ENCODE results near the gene ARFGAP3. TPM values are rescaled to one million over a fixed set of nuclear protein-coding genes. Genes with fewer than 3 reads are reported as not detected.

ARFGAP3 gene
- total RNA-seq, 2 experiments from 2014 or later, result 22.5 to 23.0 TPM

- H3K36me3 Mint-ChIP-seq (ENCODE audit: low read depth), result peaks cover 12% of the 10 kb centered on the region
- H3K27me3 Mint-ChIP-seq, result no peaks in the 10 kb centered on the region
- DNase-seq (no peak), ATAC-seq (no peak)
- ChIA-PET POLR2A (no interaction called here), CTCF (interaction anchor here (1.7 kb wide), 1 partner anchor 21 kb away, joined by 7 read pairs; no protein-coding TSS in a partner anchor)
- no peaks in the 10 kb centered on the region for H3K9me3 Mint-ChIP-seq (ENCODE audit: low read depth)
- H3K4me1 Mint-ChIP-seq, result no peaks in the 10 kb centered on the region
- intact Hi-C loops (cut with DNase I, micrococcal nuclease), result no loop called here
- no peak overlapping the region for H3K4me3 Mint-ChIP-seq
- no peak overlapping the region for H3K27ac Mint-ChIP-seq
These were observed 56.4 kb downstream of the ARFGAP3 start for GRCh38 chr22:42800451-42801251.

GRCh38 chr22:42799461-42800405, 57.3 kb downstream of the ARFGAP3 start:
- ATAC-seq (peak; percentile 42), DNase-seq (no peak)
- Mint-ChIP-seq H3K4me1 (no peaks in the 10 kb centered on the region), H3K4me3 (no peak overlapping the region), H3K9me3 (ENCODE audit: low read depth) (no peaks in the 10 kb centered on the region), H3K36me3 (ENCODE audit: low read depth) (peaks cover 10% of the 10 kb centered on the region), H3K27me3 (no peaks in the 10 kb centered on the region), H3K27ac (no peak overlapping the region)
- POLR2A ChIA-PET, result no interaction called here
- intact Hi-C loops (cut with DNase I, micrococcal nuclease), result no loop called here
- CTCF ChIA-PET, result interaction anchor here (0.7 kb wide), 1 partner anchor 40 kb away, joined by 3 read pairs; no protein-coding TSS in a partner anchor

GRCh38 chr22:42799061-42799460, 58.0 kb downstream of the ARFGAP3 start:
- ChIA-PET CTCF (no interaction called here), POLR2A (no interaction called here)
- H3K4me1 Mint-ChIP-seq, result no peaks in the 10 kb centered on the region
- H3K27me3 Mint-ChIP-seq, result no peaks in the 10 kb centered on the region
- ATAC-seq (no peak), DNase-seq (no peak)
- intact Hi-C loops (cut with DNase I, micrococcal nuclease), result no loop called here
- peaks cover 10% of the 10 kb centered on the region for H3K36me3 Mint-ChIP-seq (ENCODE audit: low read depth)
- H3K9me3 Mint-ChIP-seq (ENCODE audit: low read depth), result no peaks in the 10 kb centered on the region
- no peak overlapping the region for H3K4me3 Mint-ChIP-seq
- H3K27ac Mint-ChIP-seq, result no peak overlapping the region

- Mint-ChIP-seq H3K36me3 (ENCODE audit: low read depth) (peaks cover 10% of the 10 kb centered on the region), H3K4me3 (no peak overlapping the region), H3K27ac (no peak overlapping the region), H3K9me3 (ENCODE audit: low read depth) (no peaks in the 10 kb centered on the region), H3K27me3 (no peaks in the 10 kb centered on the region), H3K4me1 (no peaks in the 10 kb centered on the region)
- intact Hi-C loops (cut with DNase I, micrococcal nuclease), result no loop called here
- CTCF ChIA-PET, result no interaction called here
- POLR2A ChIA-PET, result interaction anchor here (0.6 kb wide), 1 partner anchor 179 kb away, joined by 5 read pairs; no protein-coding TSS in a partner anchor
- no peak for DNase-seq
- no peak for ATAC-seq
These were observed 60.1 kb downstream of the ARFGAP3 start for GRCh38 chr22:42797011-42797410.

GRCh38 chr22:42796081-42796480, 61.0 kb downstream of the ARFGAP3 start:
- H3K36me3 Mint-ChIP-seq (ENCODE audit: low read depth), result peaks cover 10% of the 10 kb centered on the region
- ChIA-PET POLR2A (interaction anchor here (0.6 kb wide), 1 partner anchor 180 kb away, joined by 5 read pairs; no protein-coding TSS in a partner anchor), CTCF (no interaction called here)
- no peak overlapping the region for H3K27ac Mint-ChIP-seq
- DNase-seq, result no peak
- H3K4me1 Mint-ChIP-seq, result no peaks in the 10 kb centered on the region
- no peaks in the 10 kb centered on the region for H3K27me3 Mint-ChIP-seq
- no peaks in the 10 kb centered on the region for H3K9me3 Mint-ChIP-seq (ENCODE audit: low read depth)
- H3K4me3 Mint-ChIP-seq, result no peak overlapping the region
- ATAC-seq, result no peak
- intact Hi-C loops (cut with DNase I, micrococcal nuclease), result no loop called here

GRCh38 chr22:42794551-42795510, 62.2 kb downstream of the ARFGAP3 start:
- intact Hi-C loops (cut with DNase I, micrococcal nuclease), result no loop called here
- no peak overlapping the region for H3K4me3 Mint-ChIP-seq
- no peaks in the 10 kb centered on the region for H3K9me3 Mint-ChIP-seq (ENCODE audit: low read depth)
- DNase-seq, result no peak
- POLR2A ChIA-PET, result no interaction called here
- no peaks in the 10 kb centered on the region for H3K27me3 Mint-ChIP-seq
- H3K4me1 Mint-ChIP-seq, result no peaks in the 10 kb centered on the region
- no peak overlapping the region for H3K27ac Mint-ChIP-seq
- no peak for ATAC-seq
- H3K36me3 Mint-ChIP-seq (ENCODE audit: low read depth), result peaks cover 5% of the 10 kb centered on the region
- CTCF ChIA-PET, result no interaction called here

GRCh38 chr22:42793848-42794405, 63.1 kb downstream of the ARFGAP3 start:
- H3K9me3 Mint-ChIP-seq (ENCODE audit: low read depth), result no peaks in the 10 kb centered on the region
- no peaks in the 10 kb centered on the region for H3K27me3 Mint-ChIP-seq
- H3K4me1 Mint-ChIP-seq, result no peaks in the 10 kb centered on the region
- H3K4me3 Mint-ChIP-seq, result no peak overlapping the region
- peaks cover 4% of the 10 kb centered on the region for H3K36me3 Mint-ChIP-seq (ENCODE audit: low read depth)
- ATAC-seq, result no peak
- intact Hi-C loops (cut with DNase I, micrococcal nuclease), result no loop called here
- POLR2A ChIA-PET, result no interaction called here
- no peak for DNase-seq
- no peak overlapping the region for H3K27ac Mint-ChIP-seq
- CTCF ChIA-PET, result no interaction called here

- no peaks in the 10 kb centered on the region for H3K4me1 Mint-ChIP-seq
- intact Hi-C loops (cut with DNase I, micrococcal nuclease), result no loop called here
- ATAC-seq (no peak), DNase-seq (no peak)
- peaks cover 4% of the 10 kb centered on the region for H3K36me3 Mint-ChIP-seq (ENCODE audit: low read depth)
- ChIA-PET POLR2A (no interaction called here), CTCF (interaction anchor here (0.6 kb wide), 1 partner anchor 464 kb away, joined by 3 read pairs; no protein-coding TSS in a partner anchor)
- no peak overlapping the region for H3K4me3 Mint-ChIP-seq
- no peaks in the 10 kb centered on the region for H3K9me3 Mint-ChIP-seq (ENCODE audit: low read depth)
- no peaks in the 10 kb centered on the region for H3K27me3 Mint-ChIP-seq
- H3K27ac Mint-ChIP-seq, result no peak overlapping the region
These were observed 63.9 kb downstream of the ARFGAP3 start for GRCh38 chr22:42792909-42793847.

GRCh38 chr22:42792453-42792908, 64.6 kb downstream of the ARFGAP3 start:
- Mint-ChIP-seq H3K27ac (no peak overlapping the region), H3K4me3 (no peak overlapping the region), H3K4me1 (no peaks in the 10 kb centered on the region), H3K27me3 (no peaks in the 10 kb centered on the region), H3K9me3 (ENCODE audit: low read depth) (no peaks in the 10 kb centered on the region), H3K36me3 (ENCODE audit: low read depth) (peaks cover 4% of the 10 kb centered on the region)
- no peak for ATAC-seq
- ChIA-PET POLR2A (no interaction called here), CTCF (no interaction called here)
- no peak for DNase-seq
- intact Hi-C loops (cut with DNase I, micrococcal nuclease), result no loop called here
